ENCODE data around the gene KLHDC8B.

GRCh38 chr3:49132073-49132436 is 39.3 kb upstream of the KLHDC8B start:
- TF ChIP-seq CTCF (IDR thresholded peaks at IDR 0.05), result no peak
- TF ChIP-seq POLR2A (IDR thresholded peaks at IDR 0.05; ENCODE audit: low read depth), result no peak
- no peak for TF ChIP-seq POLR2AphosphoS5 (IDR thresholded peaks at IDR 0.05)
